Stimulated activated CD4-positive, alpha-beta T cell treated with anti-CD3 and anti-CD28 coated beads, TNF-alpha, amount 100 ng/mL, for 48 hours (primary cell): ENCODE measurements around the gene PLA2G4E.

Experiments used
- DNase-seq, 3 donors: peaks; one replicate each; pipeline ENCODE4 v3.0.0-alpha.2; 2020; ENCODE audit warnings: low read depth in 3 of 3

PLA2G4E gene

GRCh38 chr15:42050484-42051255 lies 29.8 kb upstream of the PLA2G4E start:
- no peak for DNase-seq

GRCh38 chr15:42048821-42049200 lies 28.0 kb upstream of the PLA2G4E start:
- no peak for DNase-seq

- DNase-seq, result no peak
These were observed 27.4 kb upstream of the PLA2G4E start for GRCh38 chr15:42048080-42048820.

GRCh38 chr15:42046597-42046996 lies 25.8 kb upstream of the PLA2G4E start:
- DNase-seq, result no peak

GRCh38 chr15:42045211-42045615 lies 24.4 kb upstream of the PLA2G4E start:
- DNase-seq, result no peak

- DNase-seq, result no peak
These were observed 22.0 kb upstream of the PLA2G4E start for GRCh38 chr15:42042602-42043400.

- DNase-seq, result no peak
These were observed 17.6 kb upstream of the PLA2G4E start for GRCh38 chr15:42038401-42038800.

GRCh38 chr15:42037656-42038055 lies 16.8 kb upstream of the PLA2G4E start:
- no peak for DNase-seq

GRCh38 chr15:42036966-42037365 lies 16.1 kb upstream of the PLA2G4E start:
- DNase-seq, result no peak

GRCh38 chr15:42036112-42036905 lies 15.5 kb upstream of the PLA2G4E start:
- no peak for DNase-seq

- no peak for DNase-seq
These were observed 14.6 kb upstream of the PLA2G4E start for GRCh38 chr15:42035435-42035761.

- no peak for DNase-seq
These were observed 14.0 kb upstream of the PLA2G4E start for GRCh38 chr15:42034628-42035434.

GRCh38 chr15:42033214-42033873 lies 12.5 kb upstream of the PLA2G4E start:
- no peak for DNase-seq

- DNase-seq, result no peak
These were observed 11.8 kb upstream of the PLA2G4E start for GRCh38 chr15:42032376-42033213.

GRCh38 chr15:42031198-42031915 lies 10.5 kb upstream of the PLA2G4E start:
- DNase-seq, result no peak

GRCh38 chr15:42027521-42027920 lies 6.7 kb upstream of the PLA2G4E start:
- no peak for DNase-seq

- no peak for DNase-seq
These were observed 3.5 kb upstream of the PLA2G4E start for GRCh38 chr15:42024303-42024702.

- DNase-seq, result no peak
These were observed 751 bp upstream of the PLA2G4E start for GRCh38 chr15:42021593-42021992.
